GM19372 (cell line): ENCODE measurements around the gene SPSB3.
"Not testable (repeated sequence)": the region's sequence is repeated elsewhere in the genome, so short reads cannot be mapped to it uniquely, and the experiment has no call there.

Source experiments
- ATAC-seq: cut with Tn5 transposase; IDR thresholded peaks from one replicate; pipeline ENCODE4 v1.9.1; 2021; ENCODE audit warnings: mild to moderate bottlenecking, low read depth, moderate library complexity; ENCODE audit not compliant: unreplicated experiment

Gene SPSB3

GRCh38 chr16:1744338-1744840 is 38.0 kb downstream of the SPSB3 start:
- no peak for ATAC-seq

- ATAC-seq, result no peak
These were observed 38.7 kb downstream of the SPSB3 start for GRCh38 chr16:1743376-1744337.

GRCh38 chr16:1741553-1742165 is 40.7 kb downstream of the SPSB3 start:
- ATAC-seq, result no peak

- no peak for ATAC-seq
These were observed 41.4 kb downstream of the SPSB3 start for GRCh38 chr16:1740781-1741490.

GRCh38 chr16:1740234-1740633 is 42.1 kb downstream of the SPSB3 start:
- ATAC-seq, result no peak

- ATAC-seq, result no peak
These were observed 47.6 kb downstream of the SPSB3 start for GRCh38 chr16:1734816-1735215.

GRCh38 chr16:1734123-1734522 is 48.2 kb downstream of the SPSB3 start:
- no peak for ATAC-seq

GRCh38 chr16:1732551-1732987 is 49.8 kb downstream of the SPSB3 start:
- ATAC-seq, result not testable (repeated sequence)

GRCh38 chr16:1732071-1732470 is 50.3 kb downstream of the SPSB3 start:
- no peak for ATAC-seq

GRCh38 chr16:1731603-1732002 is 50.8 kb downstream of the SPSB3 start:
- no peak for ATAC-seq

GRCh38 chr16:1731073-1731472 is 51.3 kb downstream of the SPSB3 start:
- ATAC-seq, result no peak

GRCh38 chr16:1729445-1729844 is 52.9 kb downstream of the SPSB3 start:
- no peak for ATAC-seq

- no peak for ATAC-seq
These were observed 53.3 kb downstream of the SPSB3 start for GRCh38 chr16:1729026-1729425.

GRCh38 chr16:1727651-1728624 is 54.4 kb downstream of the SPSB3 start:
- ATAC-seq, result no peak
